HG03439 (cell line): Measurements from ENCODE around the gene SLC35E3.
"Not testable (repeated sequence)": the region's sequence is repeated elsewhere in the genome, so short reads cannot be mapped to it uniquely, and the experiment has no call there.

Source experiments
- ATAC-seq: cut with Tn5 transposase; IDR thresholded peaks from one replicate; pipeline ENCODE4 v1.9.1; 2021; ENCODE audit warnings: mild to moderate bottlenecking, moderate library complexity; ENCODE audit not compliant: unreplicated experiment

SLC35E3 gene

DNA sequence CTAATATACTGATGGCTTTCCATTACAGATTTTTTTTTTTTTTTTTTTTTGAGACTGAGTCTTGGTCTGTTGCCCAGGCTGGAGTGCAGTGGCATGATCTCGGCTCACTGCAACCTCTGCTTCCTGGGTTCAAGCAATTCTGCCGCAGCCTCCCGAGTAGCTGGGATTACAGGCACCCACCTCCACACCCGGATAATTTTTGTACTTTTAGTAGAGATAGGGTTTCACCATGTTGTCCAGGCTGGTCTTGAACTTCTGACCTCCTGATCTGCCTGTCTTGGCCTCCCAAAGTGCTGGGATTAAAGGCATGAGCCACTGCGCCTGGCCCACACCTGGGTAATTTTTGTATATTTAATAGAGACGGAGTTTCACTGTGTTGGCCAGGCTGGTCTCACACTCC is 65.6 kb downstream of the SLC35E3 start:
- ATAC-seq, result not testable (repeated sequence)

DNA sequence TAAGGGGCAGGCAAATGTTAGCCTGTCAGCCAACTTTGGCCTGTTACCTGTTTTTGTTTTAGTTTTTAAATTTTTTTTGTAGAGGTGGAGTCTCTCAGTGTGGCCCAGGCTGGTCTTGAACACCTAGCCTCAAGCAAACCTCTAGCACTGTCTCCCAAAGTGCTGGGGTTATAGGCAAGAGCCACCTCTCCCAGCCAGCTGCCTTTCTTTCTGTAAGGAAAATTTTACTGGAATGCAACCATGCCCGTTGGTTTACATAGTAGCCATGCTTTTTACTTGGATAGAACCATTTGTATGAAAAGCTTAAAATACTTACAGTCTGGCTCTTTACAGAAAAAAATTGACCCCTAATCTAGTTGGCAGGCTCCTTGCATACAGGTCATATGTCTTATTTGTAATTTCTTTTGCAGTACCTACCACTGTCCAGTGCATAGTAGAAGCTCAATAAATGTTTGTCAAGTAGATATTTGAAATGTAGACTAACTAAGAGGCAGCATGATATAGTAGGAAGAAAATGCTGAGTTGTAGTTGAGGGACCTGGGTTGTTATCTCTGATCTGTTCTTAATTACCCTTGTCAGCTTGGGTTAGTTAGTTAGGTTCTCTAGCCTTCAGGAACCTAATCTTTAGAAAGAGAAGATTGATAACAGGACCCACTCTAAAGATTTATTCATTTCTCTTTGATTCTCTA is 66.7 kb downstream of the SLC35E3 start:
- no peak for ATAC-seq

- ATAC-seq, result no peak
Observed at GRCh38 chr12:68813242-68813593, 67.2 kb downstream of the SLC35E3 start.

GRCh38 chr12:68814490-68815231 is 68.7 kb downstream of the SLC35E3 start:
- no peak for ATAC-seq

- ATAC-seq, result no peak
Observed at GRCh38 chr12:68815232-68815927, 69.4 kb downstream of the SLC35E3 start.

DNA sequence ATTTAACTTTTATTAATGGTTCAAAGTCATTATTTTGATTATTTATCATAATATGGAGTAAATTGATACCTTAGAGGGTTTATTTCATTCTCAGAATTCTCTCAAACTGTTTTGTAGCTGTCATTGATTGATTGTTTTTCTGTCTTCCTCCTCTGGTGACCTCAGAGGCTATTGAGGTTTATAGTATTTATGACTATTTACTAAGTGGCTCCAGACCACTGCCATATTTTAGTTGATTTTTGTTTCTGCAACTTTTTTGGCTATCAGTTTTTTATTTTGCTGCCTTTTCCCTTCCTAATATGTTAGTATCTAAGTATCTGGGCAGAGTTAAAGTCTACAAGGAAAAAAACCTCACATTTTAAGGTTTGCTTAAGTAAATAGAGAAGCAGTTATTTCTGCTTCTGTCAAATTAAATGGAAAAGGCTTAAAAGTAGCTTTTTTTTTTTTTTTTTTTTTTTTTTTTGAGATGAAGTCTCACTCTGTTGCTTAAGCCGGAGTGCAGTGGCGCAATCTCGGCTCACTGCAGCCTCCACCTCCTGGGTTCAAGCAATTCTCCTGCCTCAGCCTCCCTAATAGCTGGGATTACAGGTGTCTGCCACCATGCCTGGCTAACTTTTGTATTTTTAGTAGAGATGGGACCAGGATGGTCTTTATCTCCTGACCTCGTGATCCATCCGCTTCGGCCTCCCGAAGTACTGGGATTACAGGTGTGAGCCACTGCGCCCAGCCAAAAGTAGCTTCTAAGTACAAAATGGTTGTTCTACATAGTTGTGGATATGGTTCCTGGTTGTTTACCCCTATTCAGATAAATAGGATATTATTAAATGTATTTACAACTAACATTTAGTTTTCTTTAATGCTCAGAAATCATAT is 70.2 kb downstream of the SLC35E3 start:
- no peak for ATAC-seq

DNA sequence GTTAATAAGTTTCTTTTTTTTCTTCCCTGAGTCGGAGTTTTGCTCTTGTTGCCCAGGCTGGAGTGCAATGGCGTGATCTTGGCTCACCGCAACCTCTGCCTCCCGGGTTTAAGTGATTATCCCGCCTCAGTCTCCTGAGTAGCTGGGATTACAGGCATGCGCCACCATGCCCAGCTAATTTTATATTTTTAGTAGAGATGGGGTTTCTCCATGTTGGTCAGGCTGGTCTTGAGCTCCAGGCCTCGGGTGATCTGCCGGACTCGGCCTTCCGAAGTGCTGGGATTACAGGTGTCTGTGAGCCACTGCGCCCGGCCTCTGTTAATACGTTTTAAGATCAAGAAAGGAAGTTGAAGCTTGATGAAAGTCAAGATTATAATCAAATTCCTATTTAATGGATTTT is 73.5 kb downstream of the SLC35E3 start:
- not testable (repeated sequence) for ATAC-seq

GRCh38 chr12:68821357-68822188 is 75.6 kb downstream of the SLC35E3 start:
- ATAC-seq, result no peak

DNA sequence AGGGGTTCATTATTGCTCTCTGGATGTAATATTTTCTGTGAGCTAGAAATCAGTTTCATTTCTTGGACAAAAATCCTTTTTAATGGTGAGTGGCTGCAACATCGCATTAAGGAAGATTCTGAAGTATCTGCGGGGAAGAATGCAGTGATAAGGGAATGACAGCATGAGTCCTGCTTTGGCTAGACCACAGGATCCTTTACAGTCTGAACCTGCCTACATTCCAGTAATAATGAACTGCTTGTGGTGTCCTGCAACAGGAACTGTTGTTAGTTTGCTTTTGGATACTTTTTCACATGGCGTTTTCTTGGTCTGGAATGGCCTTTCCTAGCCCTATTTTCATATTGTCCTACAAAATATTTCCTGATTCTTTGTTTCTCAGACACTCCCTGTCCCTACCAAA is 77.7 kb downstream of the SLC35E3 start:
- no peak for ATAC-seq

GRCh38 chr12:68824131-68824530 is 78.2 kb downstream of the SLC35E3 start:
- ATAC-seq, result no peak

DNA sequence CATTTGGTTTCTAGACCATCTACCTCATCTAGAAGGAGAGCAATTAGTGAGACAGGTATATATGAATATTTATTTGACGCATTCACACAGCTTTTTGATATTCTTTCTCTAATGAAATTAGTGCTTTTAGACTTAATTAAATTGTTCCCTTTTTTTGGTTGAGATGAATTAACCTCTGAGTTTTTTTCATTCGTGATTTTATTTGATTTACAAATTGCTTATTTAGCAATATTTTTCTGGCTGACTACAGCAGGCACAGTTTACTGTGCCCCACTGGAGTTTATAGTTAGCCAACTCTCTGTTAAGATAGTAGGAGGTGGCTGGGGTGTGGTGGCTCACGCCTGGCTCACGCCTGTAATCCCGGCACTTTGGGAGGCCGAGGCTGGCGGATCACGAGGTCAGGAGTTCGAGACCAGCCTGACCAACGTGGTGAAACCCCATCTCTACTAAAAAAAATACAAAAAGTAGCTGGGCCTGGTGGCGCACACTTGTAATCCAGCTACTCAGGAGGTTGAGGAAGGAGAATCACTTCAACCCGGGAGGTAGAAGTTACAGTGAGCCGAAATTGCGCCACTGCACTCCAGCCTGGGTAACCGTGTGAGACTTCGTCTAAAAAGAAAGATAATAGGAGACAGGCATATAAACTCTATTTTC is 78.7 kb downstream of the SLC35E3 start:
- no peak for ATAC-seq

DNA sequence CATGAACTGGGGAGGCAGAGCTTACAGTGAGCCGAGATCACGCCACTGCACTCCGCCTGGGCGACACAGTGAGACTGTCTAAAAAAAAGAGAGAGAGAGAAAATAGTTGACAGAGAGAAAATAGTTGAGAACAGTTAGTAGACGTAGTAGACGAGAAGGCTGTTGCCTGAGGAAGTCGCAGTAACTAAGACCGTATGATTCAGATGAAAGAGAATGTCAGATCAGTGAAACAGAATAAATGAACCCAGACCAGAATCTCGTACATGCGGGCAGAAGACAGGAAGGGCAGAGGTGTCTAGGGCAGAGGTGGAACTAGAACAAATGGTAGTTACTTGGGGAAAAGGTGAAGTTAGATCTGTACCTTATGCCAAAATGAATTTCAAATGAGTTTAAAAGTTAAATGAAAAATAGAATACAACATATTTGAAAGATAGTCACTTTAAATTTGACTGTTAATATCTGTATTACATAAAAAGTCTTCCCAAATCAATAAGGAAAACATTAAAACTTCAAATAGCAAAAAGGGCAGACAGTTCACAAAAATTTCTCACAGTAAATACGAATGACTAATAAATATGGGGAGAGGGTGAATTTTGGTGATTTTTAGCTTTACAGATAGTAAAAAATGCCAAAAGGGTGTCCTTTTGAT is 79.7 kb downstream of the SLC35E3 start:
- ATAC-seq, result no peak

- no peak for ATAC-seq
Observed at GRCh38 chr12:68827895-68828671, 82.1 kb downstream of the SLC35E3 start.

GRCh38 chr12:68828672-68829068 is 82.7 kb downstream of the SLC35E3 start:
- no peak for ATAC-seq
